Measurements from ENCODE around the gene NEK9. TPM values are rescaled to one million over a fixed set of nuclear protein-coding genes. Genes with fewer than 3 reads are reported as not detected.

The NEK9 gene
- total and polyA plus RNA-seq, 9 of the 15 experiments (the other 6 are each of a cell fraction or from before 2014, with no cell fraction given), result 2.8 to 39.6 (median 19.8) TPM

GRCh38 chr14:75170772-75171171 is 43.9 kb upstream of the NEK9 start (continued):
- TF ChIP-seq MTF1 (CRISPR knock-in tag; IDR thresholded peaks at IDR 0.05; ENCODE audit: borderline replicate concordance) (no peak), MAZ (CRISPR knock-in tag; conservative IDR thresholded peaks at IDR 0.05 in 1 of 2, IDR thresholded peaks at IDR 0.05 in 1 of 2) (no peak), MXI1 (IDR thresholded peaks at IDR 0.05; ENCODE audit: low read depth, low read length) (no peak), TEAD4 (IDR thresholded peaks at IDR 0.05; ENCODE audit: low read length) (0 out of 2 replicates have a peak, but pooled peaks have one; percentile 12), TEAD4 (CRISPR knock-in tag; IDR thresholded peaks at IDR 0.05; ENCODE audit: borderline replicate concordance) (no peak), CBFA2T3 (IDR thresholded peaks at IDR 0.05) (peak; percentile 61), DPF2 (IDR thresholded peaks at IDR 0.05) (0 out of 2 replicates have a peak, but pooled peaks have one; percentile 19), SFPQ (IDR thresholded peaks at IDR 0.05; ENCODE audit: low read depth, low read length) (no peak), CBFA2T2 (conservative IDR thresholded peaks at IDR 0.05) (peak; percentile 43), ELF4 (CRISPR knock-in tag; IDR thresholded peaks at IDR 0.05) (no peak), ZNF518B (CRISPR knock-in tag; IDR thresholded peaks at IDR 0.05) (no peak), COPS2 (conservative IDR thresholded peaks at IDR 0.05) (no peak), SMARCE1 (IDR thresholded peaks at IDR 0.05) (0 out of 2 replicates have a peak, but pooled peaks have one; percentile 14), MBD2 (IDR thresholded peaks at IDR 0.05; ENCODE audit: borderline replicate concordance, low read depth) (no peak), MBD1 (CRISPR knock-in tag; IDR thresholded peaks at IDR 0.05) (no peak), MYNN (IDR thresholded peaks at IDR 0.05) (no peak), MYNN (CRISPR knock-in tag; IDR thresholded peaks at IDR 0.05) (no peak), CAMTA2 (CRISPR knock-in tag; conservative IDR thresholded peaks at IDR 0.05) (no peak), CREB5 (CRISPR knock-in tag; IDR thresholded peaks at IDR 0.05) (no peak)
